ENCODE data around the gene SRRD. TPM values are rescaled to one million over a fixed set of nuclear protein-coding genes. Genes with fewer than 3 reads are reported as not detected.

Gene SRRD
- total RNA-seq, 1 experiment from 2014 or later = 17.8 TPM

DNA sequence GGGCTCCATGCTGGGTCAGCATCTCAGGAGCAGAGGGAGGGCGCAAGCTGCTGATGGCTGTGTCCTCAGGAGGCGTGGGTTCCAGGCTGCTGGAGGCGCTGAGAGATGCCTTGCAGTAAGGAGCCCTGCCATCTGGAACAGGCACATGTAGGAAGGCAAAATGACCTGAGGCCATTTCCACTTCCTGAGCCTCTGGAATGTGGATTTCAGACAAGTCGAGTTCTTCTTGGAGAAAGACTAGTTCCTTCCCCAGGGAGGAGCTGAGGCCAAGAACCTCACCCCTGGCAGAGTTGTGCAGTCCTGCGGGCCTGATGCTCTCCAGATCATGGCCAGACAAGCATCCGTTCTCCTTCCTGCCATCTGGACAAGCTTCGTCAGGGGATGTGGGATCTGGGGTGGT is 19.4 kb upstream of the SRRD start:
- H3K4me3 ChIP-seq = no peak overlapping the region
- no peak overlapping the region for H3K27ac ChIP-seq
- no peak for DNase-seq
- H3K27me3 ChIP-seq = no peaks in the 10 kb centered on the region
- H3K36me3 ChIP-seq = peaks cover 20% of the 10 kb centered on the region
- no peaks in the 10 kb centered on the region for H3K9me3 ChIP-seq (replicated peaks)
- H3K4me1 ChIP-seq = no peaks in the 10 kb centered on the region

GRCh38 chr22:26466196-26466595 is 17.5 kb upstream of the SRRD start:
- no peaks in the 10 kb centered on the region for H3K9me3 ChIP-seq (replicated peaks)
- peaks cover 17% of the 10 kb centered on the region for H3K36me3 ChIP-seq
- H3K27ac ChIP-seq = no peak overlapping the region
- H3K4me3 ChIP-seq = no peak overlapping the region
- DNase-seq = no peak
- peaks cover 9% of the 10 kb centered on the region for H3K4me1 ChIP-seq
- H3K27me3 ChIP-seq = no peaks in the 10 kb centered on the region

GRCh38 chr22:26470807-26471206 is 12.9 kb upstream of the SRRD start:
- Histone ChIP-seq H3K27me3 (no peaks in the 10 kb centered on the region), H3K4me3 (no peak overlapping the region), H3K9me3 (replicated peaks) (no peaks in the 10 kb centered on the region), H3K36me3 (peaks cover 16% of the 10 kb centered on the region), H3K27ac (peak overlapping the region; percentile 57), H3K4me1 (peaks cover 35% of the 10 kb centered on the region)
- DNase-seq = no peak

GRCh38 chr22:26471522-26471921 is 12.2 kb upstream of the SRRD start:
- Histone ChIP-seq H3K4me1 (peaks cover 36% of the 10 kb centered on the region), H3K36me3 (peaks cover 16% of the 10 kb centered on the region), H3K27me3 (no peaks in the 10 kb centered on the region), H3K27ac (peak overlapping the region; percentile 61), H3K9me3 (replicated peaks) (no peaks in the 10 kb centered on the region), H3K4me3 (no peak overlapping the region)
- DNase-seq = peak; percentile 52 to 61

GRCh38 chr22:26474682-26475081 is 9.0 kb upstream of the SRRD start:
- DNase-seq = peak in 1 of 2 experiments; percentile 13
- Histone ChIP-seq H3K4me3 (no peak overlapping the region), H3K36me3 (peaks cover 7% of the 10 kb centered on the region), H3K27ac (peak overlapping the region; percentile 49), H3K27me3 (no peaks in the 10 kb centered on the region), H3K4me1 (peaks cover 50% of the 10 kb centered on the region), H3K9me3 (replicated peaks) (no peaks in the 10 kb centered on the region)

GRCh38 chr22:26476705-26477340 is 6.9 kb upstream of the SRRD start:
- Histone ChIP-seq H3K27ac (peak overlapping the region; percentile 79), H3K4me3 (peak overlapping the region; percentile 3; the same call in 1 of the 2 replicates), H3K9me3 (replicated peaks) (no peaks in the 10 kb centered on the region), H3K4me1 (peaks cover 39% of the 10 kb centered on the region), H3K36me3 (peaks cover 7% of the 10 kb centered on the region), H3K27me3 (no peaks in the 10 kb centered on the region)
- peak; percentile 38 to 40 for DNase-seq

- DNase-seq = peak; percentile 12 to 15
- peak overlapping the region; percentile 79 for H3K27ac ChIP-seq
- H3K36me3 ChIP-seq = peaks cover 7% of the 10 kb centered on the region
- no peaks in the 10 kb centered on the region for H3K27me3 ChIP-seq
- no peaks in the 10 kb centered on the region for H3K9me3 ChIP-seq (replicated peaks)
- peaks cover 35% of the 10 kb centered on the region for H3K4me1 ChIP-seq
- H3K4me3 ChIP-seq = peak overlapping the region; percentile 1; the same call in 1 of the 2 replicates
Measured at GRCh38 chr22:26477341-26477731, 6.3 kb upstream of the SRRD start.

DNA sequence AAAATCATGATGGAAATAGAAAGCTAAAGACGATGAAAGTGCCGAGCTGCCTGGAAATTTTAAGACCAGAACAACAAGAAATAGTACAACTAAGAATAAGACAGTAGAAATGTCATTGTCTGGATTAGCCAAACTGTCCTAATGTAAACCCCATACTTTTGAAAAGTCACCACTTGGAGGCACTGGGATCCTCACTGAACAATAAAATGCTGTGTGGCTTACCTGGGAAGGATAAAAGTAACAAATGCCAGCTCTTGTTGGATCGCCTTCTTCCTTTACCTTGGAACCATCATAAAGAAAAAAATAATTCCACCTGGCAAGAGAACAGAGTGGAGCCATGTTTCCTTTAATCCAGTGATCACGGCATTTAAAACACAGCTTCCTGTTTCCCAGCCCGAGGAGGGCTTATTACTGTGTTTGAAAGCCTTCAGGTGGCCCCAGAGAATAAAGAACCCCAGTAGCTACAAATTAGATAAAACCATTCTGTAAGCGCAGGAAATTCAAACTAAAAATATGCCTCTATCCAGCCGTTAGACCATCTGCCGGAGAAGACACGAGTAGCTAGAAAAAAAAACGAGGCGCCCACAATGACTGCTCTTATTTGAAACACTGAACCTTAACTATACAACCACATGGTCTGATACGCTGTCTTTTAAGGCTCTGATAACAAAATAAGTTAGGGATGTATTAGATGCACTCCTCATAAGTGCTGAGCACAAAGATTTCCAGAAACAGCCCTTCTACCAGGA is 4.5 kb upstream of the SRRD start:
- no peak for DNase-seq

DNA sequence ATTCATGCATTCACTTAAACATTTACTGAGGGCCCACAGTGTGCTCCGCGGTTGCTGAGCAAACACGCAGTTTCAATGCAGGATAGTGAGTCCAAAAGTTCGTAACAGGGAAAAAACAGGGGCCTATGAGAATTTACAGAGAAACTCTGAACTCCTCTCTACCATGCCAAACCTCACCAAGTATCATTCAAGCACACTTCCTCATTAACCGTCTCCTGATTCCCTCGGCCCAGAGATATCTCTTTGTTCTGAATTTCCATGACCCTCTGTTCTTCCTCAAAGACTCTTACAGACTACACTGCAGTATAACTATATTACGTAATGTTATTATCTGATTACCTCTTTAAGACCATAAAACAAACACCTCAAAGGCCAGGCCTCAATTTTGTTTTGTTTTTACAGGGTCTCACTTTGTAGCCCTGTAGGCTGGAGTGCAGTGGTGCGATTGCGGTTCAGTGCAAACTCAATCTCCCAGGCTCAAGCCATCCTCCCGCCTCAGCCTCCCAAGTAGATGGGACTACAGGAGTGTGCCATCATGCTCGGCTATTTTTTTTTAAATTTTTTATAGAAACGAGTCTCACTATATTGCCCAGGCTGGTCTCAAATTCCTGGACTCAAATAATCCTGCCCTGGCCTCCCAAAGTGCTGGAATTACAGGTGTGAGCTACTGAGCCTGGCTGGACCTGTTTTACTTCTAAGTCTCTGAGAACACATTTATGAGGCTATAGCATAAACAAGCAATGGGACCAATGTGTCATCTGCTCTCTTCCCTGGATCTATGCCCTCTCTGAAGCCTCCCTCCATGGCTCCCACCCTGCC is 3.7 kb upstream of the SRRD start:
- no peak overlapping the region for H3K4me3 ChIP-seq

More for the DNA sequence above, 4.5 kb upstream of the SRRD start:
- Histone ChIP-seq H3K4me3 (no peak overlapping the region), H3K36me3 (peaks cover 7% of the 10 kb centered on the region), H3K27me3 (no peaks in the 10 kb centered on the region), H3K4me1 (peaks cover 32% of the 10 kb centered on the region), H3K27ac (no peak overlapping the region), H3K9me3 (replicated peaks) (no peaks in the 10 kb centered on the region)

GRCh38 chr22:26480611-26480932 is 3.1 kb upstream of the SRRD start:
- H3K27me3 ChIP-seq = no peaks in the 10 kb centered on the region
- H3K4me3 ChIP-seq = no peak overlapping the region
- H3K36me3 ChIP-seq = peaks cover 2% of the 10 kb centered on the region; the same call in 1 of the 2 replicates

More for the DNA sequence above, 3.7 kb upstream of the SRRD start:
- Histone ChIP-seq H3K36me3 (peaks cover 4% of the 10 kb centered on the region; the same call in 1 of the 2 replicates), H3K27ac (no peak overlapping the region), H3K27me3 (no peaks in the 10 kb centered on the region), H3K9me3 (replicated peaks) (no peaks in the 10 kb centered on the region), H3K4me1 (peaks cover 24% of the 10 kb centered on the region)
- no peak for DNase-seq

DNA sequence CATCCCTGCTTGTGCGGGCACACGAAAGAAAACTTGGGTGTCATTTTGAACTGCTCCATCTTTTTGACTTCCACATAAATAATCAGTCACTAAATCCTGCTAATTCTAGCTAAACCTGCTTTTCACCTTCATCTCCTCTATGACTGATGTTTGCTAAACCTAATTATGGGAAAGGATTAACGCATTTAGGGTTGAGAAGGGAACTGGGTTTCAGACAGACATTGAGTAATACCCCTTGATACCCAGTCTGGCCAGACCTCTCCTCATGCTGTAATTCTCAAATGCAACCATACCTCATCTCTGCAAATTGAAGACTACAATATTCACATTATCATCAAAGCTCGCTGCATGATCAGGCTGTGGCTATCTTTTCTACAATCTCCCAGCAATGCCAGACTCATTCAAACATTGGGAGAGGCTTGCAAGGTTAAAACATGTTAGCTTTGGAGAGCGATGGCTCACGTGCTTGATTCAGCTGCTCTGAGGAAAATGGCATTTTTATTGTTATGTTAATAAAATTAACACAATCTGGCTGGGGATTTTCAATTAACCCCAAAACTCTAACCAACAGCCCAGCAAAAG is 2.5 kb upstream of the SRRD start:
- no peaks in the 10 kb centered on the region for H3K27me3 ChIP-seq
- no peaks in the 10 kb centered on the region for H3K9me3 ChIP-seq (replicated peaks)
- DNase-seq = no peak
- H3K4me1 ChIP-seq = peaks cover 23% of the 10 kb centered on the region
- no peak overlapping the region for H3K4me3 ChIP-seq
- H3K36me3 ChIP-seq = no peaks in the 10 kb centered on the region
- no peak overlapping the region for H3K27ac ChIP-seq

More at GRCh38 chr22:26480611-26480932, 3.1 kb upstream of the SRRD start:
- peaks cover 23% of the 10 kb centered on the region for H3K4me1 ChIP-seq
- H3K9me3 ChIP-seq (replicated peaks) = no peaks in the 10 kb centered on the region
- DNase-seq = no peak
- no peak overlapping the region for H3K27ac ChIP-seq

DNA sequence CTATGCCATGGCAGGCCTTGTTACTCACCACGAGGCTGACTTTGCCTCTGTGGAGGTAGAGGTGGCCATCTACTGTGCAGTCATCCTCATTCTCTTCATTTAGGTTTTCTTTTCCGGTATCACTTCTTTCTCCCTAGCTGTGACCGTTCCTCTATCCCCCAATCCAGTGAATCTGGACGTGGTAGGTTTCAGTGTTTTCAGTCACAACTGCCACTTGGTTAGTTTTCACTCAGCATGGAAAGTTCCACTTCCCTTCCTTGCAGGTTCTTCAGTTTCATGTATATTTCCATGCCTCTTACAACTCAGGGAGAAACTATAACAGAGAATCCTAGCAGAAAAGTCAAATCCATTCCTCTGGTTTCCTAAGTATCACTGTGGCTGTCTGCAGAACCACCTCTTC is 2.0 kb upstream of the SRRD start:
- no peaks in the 10 kb centered on the region for H3K9me3 ChIP-seq (replicated peaks)
- H3K27me3 ChIP-seq = no peaks in the 10 kb centered on the region
- H3K4me1 ChIP-seq = peaks cover 20% of the 10 kb centered on the region
- DNase-seq = no peak
- H3K4me3 ChIP-seq = no peak overlapping the region
- no peak overlapping the region for H3K27ac ChIP-seq
- no peaks in the 10 kb centered on the region for H3K36me3 ChIP-seq

- H3K27ac ChIP-seq = no peak overlapping the region
- H3K27me3 ChIP-seq = no peaks in the 10 kb centered on the region
- H3K4me3 ChIP-seq = no peak overlapping the region
- H3K4me1 ChIP-seq = peaks cover 16% of the 10 kb centered on the region
- H3K9me3 ChIP-seq (replicated peaks) = no peaks in the 10 kb centered on the region
- DNase-seq = no peak
- no peaks in the 10 kb centered on the region for H3K36me3 ChIP-seq
Measured at GRCh38 chr22:26482161-26482560, 1.5 kb upstream of the SRRD start.

- H3K27me3 ChIP-seq = no peaks in the 10 kb centered on the region
- H3K9me3 ChIP-seq (replicated peaks) = no peaks in the 10 kb centered on the region
Measured at GRCh38 chr22:26483043-26483438, 636 bp upstream of the SRRD start.

More at GRCh38 chr22:26483043-26483438, 636 bp upstream of the SRRD start:
- DNase-seq = no peak
- no peaks in the 10 kb centered on the region for H3K36me3 ChIP-seq
- peaks cover 8% of the 10 kb centered on the region for H3K4me1 ChIP-seq
- peak overlapping the region; percentile 89 for H3K27ac ChIP-seq
- H3K4me3 ChIP-seq = peak overlapping the region; percentile 92
